NCI-H2107 (cell line): ENCODE results near the gene SLFN12L.
"Not testable (repeated sequence)": the region's sequence is repeated elsewhere in the genome, so short reads cannot be mapped to it uniquely, and the experiment has no call there.

Source experiments
- DNase-seq: peaks from one replicate; lab custom pipeline; 2025; lab: John Stamatoyannopoulos, UW

SLFN12L gene

GRCh38 chr17:35496451-35497290 is 40.8 kb downstream of the SLFN12L start:
- no peak for DNase-seq

GRCh38 chr17:35493040-35493439 is 44.4 kb downstream of the SLFN12L start:
- no peak for DNase-seq

GRCh38 chr17:35491417-35491816 is 46.1 kb downstream of the SLFN12L start:
- DNase-seq: no peak

GRCh38 chr17:35489944-35490343 is 47.5 kb downstream of the SLFN12L start:
- DNase-seq: no peak

GRCh38 chr17:35488991-35489390 is 48.5 kb downstream of the SLFN12L start:
- DNase-seq: no peak

- DNase-seq: no peak
Measured at GRCh38 chr17:35486920-35487732, 50.4 kb downstream of the SLFN12L start.

- DNase-seq: no peak
Measured at GRCh38 chr17:35479271-35479670, 58.2 kb downstream of the SLFN12L start.

- DNase-seq: no peak
Measured at GRCh38 chr17:35477248-35477647, 60.2 kb downstream of the SLFN12L start.

GRCh38 chr17:35476283-35476820 is 61.1 kb downstream of the SLFN12L start:
- DNase-seq: no peak

GRCh38 chr17:35468475-35468874 is 69.0 kb downstream of the SLFN12L start:
- no peak for DNase-seq

- DNase-seq: no peak
Measured at GRCh38 chr17:35467824-35468223, 69.7 kb downstream of the SLFN12L start.

GRCh38 chr17:35460354-35460851 is 77.1 kb downstream of the SLFN12L start:
- DNase-seq: no peak

- not testable (repeated sequence) for DNase-seq
Measured at GRCh38 chr17:35454035-35454434, 83.4 kb downstream of the SLFN12L start.

- DNase-seq: no peak
Measured at GRCh38 chr17:35453171-35453570, 84.3 kb downstream of the SLFN12L start.

GRCh38 chr17:35449371-35449931 is 88.0 kb downstream of the SLFN12L start:
- no peak for DNase-seq

- DNase-seq: no peak
Measured at GRCh38 chr17:35448899-35449227, 88.6 kb downstream of the SLFN12L start.

GRCh38 chr17:35448214-35448898 is 89.1 kb downstream of the SLFN12L start, which contains the start of gene SLFN13:
Gene SLFN13, minus strand, starts transcription at chr17:35448766. Its CDS starts 3,086 bp downstream, at chr17:35445680.
- DNase-seq: peak; percentile 21

- DNase-seq: no peak
Measured at GRCh38 chr17:35447499-35447898, 90.0 kb downstream of the SLFN12L start.

- no peak for DNase-seq
Measured at GRCh38 chr17:35438433-35438832, 99.0 kb downstream of the SLFN12L start.

GRCh38 chr17:35433075-35433894 is 104.2 kb downstream of the SLFN12L start:
- no peak for DNase-seq
